Osteocyte (in vitro differentiated cells): ENCODE data around the gene CLCNKA. TPM values are rescaled to one million over a fixed set of nuclear protein-coding genes. Genes with fewer than 3 reads are reported as not detected.

Experiments used
- DNase-seq: peaks from one replicate; pipeline ENCODE4 v3.0.0; 2021; ENCODE audit warnings: mixed read lengths; ENCODE audit not compliant: unreplicated experiment; ENCODE audit errors: extremely low spot score
- H3K27ac Mint-ChIP-seq: one replicate; pipeline ENCODE4 v1.8.0; 2021; ENCODE audit warnings: mild to moderate bottlenecking, mixed read lengths; ENCODE audit not compliant: unreplicated experiment
- H3K27me3 Mint-ChIP-seq: one replicate; pipeline ENCODE4 v1.8.0; 2021; ENCODE audit warnings: mixed read lengths; ENCODE audit not compliant: unreplicated experiment
- H3K36me3 Mint-ChIP-seq: one replicate; pipeline ENCODE4 v1.8.0; 2021; ENCODE audit warnings: mixed read lengths; ENCODE audit not compliant: unreplicated experiment
- H3K4me1 Mint-ChIP-seq: one replicate; pipeline ENCODE4 v1.8.0; 2021; ENCODE audit warnings: mixed read lengths; ENCODE audit not compliant: unreplicated experiment
- H3K4me3 Mint-ChIP-seq: one replicate; pipeline ENCODE4 v1.8.0; 2021; ENCODE audit warnings: mild to moderate bottlenecking, moderate library complexity, mixed read lengths; ENCODE audit not compliant: unreplicated experiment
- H3K9me3 Mint-ChIP-seq: one replicate; pipeline ENCODE4 v1.8.0; 2021; ENCODE audit warnings: mixed read lengths; ENCODE audit not compliant: unreplicated experiment
- total RNA-seq: library from RNA; stranded (reverse); gene quantifications from 2 replicates; pipeline ENCODE4 v1.2.1, GENCODE V29; 2021
- TF ChIP-seq, protein P1 (sequence below): fragments of 200-600 bp; sonication (generic); IDR thresholded peaks from 2 replicates; pipeline ENCODE4 v1.5.0; 2021; ENCODE audit warnings: antibody characterized with exemption, mild to moderate bottlenecking, moderate library complexity

Gene CLCNKA
- total RNA-seq, 1 donor from 2014 or later: not detected

DNA sequence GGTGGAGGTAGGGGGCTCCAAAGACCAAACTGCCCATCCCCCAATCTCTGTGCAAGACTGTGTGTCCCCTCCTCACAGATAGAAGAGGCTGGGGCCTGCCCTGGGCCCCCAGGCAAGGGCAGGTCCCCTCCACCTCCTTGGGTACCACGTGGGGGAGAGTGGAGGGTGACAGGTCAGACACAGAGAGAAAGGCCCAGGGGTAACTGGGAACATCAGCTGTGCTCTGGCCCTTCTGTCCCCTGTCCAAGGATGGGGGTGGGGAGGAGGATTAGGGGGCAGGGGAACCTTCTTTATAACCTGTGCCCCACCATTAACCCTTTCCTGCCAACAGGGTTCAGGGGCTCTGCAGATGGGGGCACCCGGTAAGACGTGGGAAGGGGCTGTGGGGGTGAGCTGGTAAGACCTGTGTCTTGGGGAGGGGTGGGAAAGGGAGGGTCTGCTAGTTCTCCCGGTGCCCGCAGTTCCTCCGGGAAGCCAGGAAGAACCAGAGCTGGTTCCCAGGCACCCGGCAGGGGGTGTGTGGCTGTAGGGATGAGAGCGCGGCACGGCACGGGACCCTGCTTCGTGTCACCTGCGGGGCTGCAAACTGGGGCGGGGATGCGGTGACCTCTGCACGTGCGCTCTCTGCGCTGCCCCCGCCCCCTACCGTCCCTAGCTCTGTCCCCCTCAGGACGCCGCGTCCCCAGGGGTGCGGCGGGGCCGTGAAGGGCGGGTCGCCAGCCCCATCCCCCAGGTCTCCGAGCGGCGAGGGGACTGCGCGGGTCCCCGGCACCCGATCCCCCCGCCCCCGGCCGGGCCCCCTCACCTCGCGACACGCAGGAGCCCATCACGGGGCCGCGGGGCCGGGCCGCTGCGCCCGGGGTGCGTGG, 51.0 kb downstream of the CLCNKA start:
- no peak overlapping the region for H3K27ac Mint-ChIP-seq
- no peaks in the 10 kb centered on the region for H3K36me3 Mint-ChIP-seq
- no peaks in the 10 kb centered on the region for H3K27me3 Mint-ChIP-seq
- TF ChIP-seq, protein P1, sequence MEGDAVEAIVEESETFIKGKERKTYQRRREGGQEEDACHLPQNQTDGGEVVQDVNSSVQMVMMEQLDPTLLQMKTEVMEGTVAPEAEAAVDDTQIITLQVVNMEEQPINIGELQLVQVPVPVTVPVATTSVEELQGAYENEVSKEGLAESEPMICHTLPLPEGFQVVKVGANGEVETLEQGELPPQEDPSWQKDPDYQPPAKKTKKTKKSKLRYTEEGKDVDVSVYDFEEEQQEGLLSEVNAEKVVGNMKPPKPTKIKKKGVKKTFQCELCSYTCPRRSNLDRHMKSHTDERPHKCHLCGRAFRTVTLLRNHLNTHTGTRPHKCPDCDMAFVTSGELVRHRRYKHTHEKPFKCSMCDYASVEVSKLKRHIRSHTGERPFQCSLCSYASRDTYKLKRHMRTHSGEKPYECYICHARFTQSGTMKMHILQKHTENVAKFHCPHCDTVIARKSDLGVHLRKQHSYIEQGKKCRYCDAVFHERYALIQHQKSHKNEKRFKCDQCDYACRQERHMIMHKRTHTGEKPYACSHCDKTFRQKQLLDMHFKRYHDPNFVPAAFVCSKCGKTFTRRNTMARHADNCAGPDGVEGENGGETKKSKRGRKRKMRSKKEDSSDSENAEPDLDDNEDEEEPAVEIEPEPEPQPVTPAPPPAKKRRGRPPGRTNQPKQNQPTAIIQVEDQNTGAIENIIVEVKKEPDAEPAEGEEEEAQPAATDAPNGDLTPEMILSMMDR: no peak
- DNase-seq: no peak
- H3K4me3 Mint-ChIP-seq: peak overlapping the region; percentile 26
- peaks cover 24% of the 10 kb centered on the region for H3K4me1 Mint-ChIP-seq
- H3K9me3 Mint-ChIP-seq: no peaks in the 10 kb centered on the region

DNA sequence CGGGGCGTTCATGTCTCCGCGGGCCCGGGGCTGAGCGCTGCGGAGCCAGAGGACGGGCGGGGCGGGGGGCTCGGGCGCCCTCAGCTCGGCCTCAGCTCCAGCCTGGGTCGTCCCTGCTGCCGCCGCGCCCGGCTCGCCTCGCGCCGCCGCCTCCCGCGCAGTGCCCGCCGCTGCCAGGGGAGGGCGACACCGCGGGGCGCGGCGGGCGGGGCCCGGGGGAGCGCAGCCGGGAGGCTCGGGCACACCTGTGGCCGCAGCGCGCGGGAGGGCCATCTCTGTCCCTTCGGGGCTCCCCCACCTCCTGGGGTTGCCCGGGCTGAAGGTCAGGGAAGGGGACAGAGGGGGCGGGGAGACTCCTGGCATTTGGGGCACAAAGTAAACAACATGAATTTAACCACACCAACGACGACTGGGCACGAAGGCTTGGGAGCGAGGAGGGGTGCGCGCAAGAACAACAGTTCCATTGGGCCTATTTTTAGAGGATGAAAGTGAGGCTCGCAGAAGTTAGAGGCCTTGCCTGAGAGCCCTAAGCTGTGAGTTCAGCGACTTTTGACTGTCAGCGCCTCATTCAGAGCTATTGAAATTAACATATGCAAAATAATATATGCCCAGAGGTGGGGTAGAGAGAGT, 51.8 kb downstream of the CLCNKA start, which contains the start of gene FAM131C:
TSS of gene FAM131C (minus strand) at position 162 of the 630 bp plus-strand sequence. CDS start 209 bp downstream, outside the sequence.
- H3K27me3 Mint-ChIP-seq: no peaks in the 10 kb centered on the region
- H3K4me1 Mint-ChIP-seq: peaks cover 24% of the 10 kb centered on the region
- TF ChIP-seq, protein P1: peak; percentile 52
- H3K27ac Mint-ChIP-seq: no peak within 1 kb of the TSS
- DNase-seq: no peak
- H3K4me3 Mint-ChIP-seq: peak within 1 kb of the TSS; percentile 70
- no peaks in the 10 kb centered on the region for H3K36me3 Mint-ChIP-seq
- no peaks in the 10 kb centered on the region for H3K9me3 Mint-ChIP-seq

DNA sequence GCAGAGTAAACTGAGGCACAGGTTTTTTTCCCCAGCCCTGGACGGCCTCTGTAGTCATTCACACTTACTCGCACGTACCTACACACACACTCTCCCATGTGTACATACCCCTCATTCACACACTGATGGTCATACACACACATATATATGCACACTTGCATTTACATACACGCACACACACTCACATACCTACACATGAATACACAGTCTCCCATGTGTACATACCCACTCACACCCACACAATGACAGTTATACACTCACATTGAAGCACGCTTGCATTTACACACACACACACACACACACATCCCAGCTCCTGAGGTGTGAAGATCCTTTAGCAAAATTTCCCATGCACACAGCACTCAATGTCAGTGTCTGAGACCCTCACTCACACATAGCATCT, 52.4 kb downstream of the CLCNKA start:
- H3K4me3 Mint-ChIP-seq: peak overlapping the region; percentile 70
- no peaks in the 10 kb centered on the region for H3K36me3 Mint-ChIP-seq
- no peak for DNase-seq
- TF ChIP-seq, protein P1: no peak
- H3K4me1 Mint-ChIP-seq: peaks cover 29% of the 10 kb centered on the region
- no peak overlapping the region for H3K27ac Mint-ChIP-seq
- no peaks in the 10 kb centered on the region for H3K9me3 Mint-ChIP-seq
- H3K27me3 Mint-ChIP-seq: no peaks in the 10 kb centered on the region

DNA sequence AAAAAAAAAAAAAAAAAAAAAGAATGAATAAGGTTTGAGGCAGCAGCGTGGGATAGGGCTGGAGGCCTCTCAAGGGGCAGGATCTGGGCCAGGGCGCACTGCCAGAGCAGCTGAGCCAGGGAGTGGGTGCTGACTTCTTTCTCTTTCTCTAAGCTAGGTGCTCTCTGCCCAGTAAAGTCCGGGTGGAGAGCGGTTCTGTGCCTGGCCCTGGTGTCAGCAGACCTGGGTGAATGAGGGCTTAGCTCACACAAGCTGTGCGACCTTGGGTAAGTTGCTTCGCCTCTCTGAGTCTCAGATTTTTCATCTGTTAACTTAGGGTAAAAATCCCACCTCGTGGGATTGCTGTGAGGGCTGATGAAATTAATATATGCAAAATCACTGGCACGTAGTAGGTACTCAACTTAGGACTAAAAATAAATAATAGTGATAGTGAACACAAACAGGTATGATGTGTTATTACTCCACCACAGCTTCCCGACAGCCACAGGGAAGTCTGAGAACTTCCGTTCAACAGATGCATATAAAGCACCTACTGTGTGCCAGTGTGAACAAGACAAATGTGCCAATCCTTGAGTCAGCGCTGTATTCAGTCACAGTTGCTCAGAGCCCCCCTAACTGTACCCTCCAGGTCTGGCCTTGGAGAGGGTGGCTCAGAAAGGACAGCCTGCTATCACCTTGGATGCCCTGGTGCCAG, 53.6 kb downstream of the CLCNKA start:
- H3K9me3 Mint-ChIP-seq: no peaks in the 10 kb centered on the region
- no peak overlapping the region for H3K27ac Mint-ChIP-seq
- no peaks in the 10 kb centered on the region for H3K36me3 Mint-ChIP-seq
- H3K27me3 Mint-ChIP-seq: no peaks in the 10 kb centered on the region
- TF ChIP-seq, protein P1: no peak
- H3K4me3 Mint-ChIP-seq: no peak overlapping the region
- DNase-seq: no peak
- peaks cover 30% of the 10 kb centered on the region for H3K4me1 Mint-ChIP-seq
